Esophagus muscularis mucosa (tissue), 4 donors: Measurements from ENCODE around the gene CELSR1.

Experiments used
- CTCF ChIP-seq, 3 experiments: fragments of 200-600 bp in 2 of 3; fragments of 450-650 bp in 1 of 3; sonication (generic) in 2 of 3; IDR thresholded peaks; one replicate each; pipeline ENCODE4 v1.5.1; 2017 to 2019; ENCODE audit warnings: antibody characterized with exemption in 3 of 3, mild to moderate bottlenecking in 2 of 3, moderate library complexity in 1 of 3
- EP300 ChIP-seq: sonication (generic); formaldehyde crosslinking; IDR thresholded peaks from one replicate; pipeline ENCODE4 v1.6.1; 2017; ENCODE audit warnings: antibody characterized with exemption
- POLR2A ChIP-seq: fragments of 450-650 bp; IDR thresholded peaks from one replicate; pipeline ENCODE4 v1.6.1; 2017; ENCODE audit warnings: antibody characterized with exemption, moderate library complexity, mild to moderate bottlenecking, low read depth
- POLR2AphosphoS5 ChIP-seq, 2 donors: sonication (generic); formaldehyde crosslinking; IDR thresholded peaks; one replicate each; pipeline ENCODE4 v1.6.1; 2017; ENCODE audit warnings: antibody characterized with exemption in 2 of 2

- TF ChIP-seq CTCF (IDR thresholded peaks at IDR 0.05) (peak; percentile 55 to 75 (median 58)), EP300 (no peak), POLR2A (no peak), POLR2AphosphoS5 (IDR thresholded peaks at IDR 0.05) (no peak)
These were observed 181.9 kb downstream of the CELSR1 start for GRCh38 chr22:46355369-46355995.
